H4 (cell line): ENCODE measurements around the gene FUT1. TPM values are rescaled to one million over a fixed set of nuclear protein-coding genes. Genes with fewer than 3 reads are reported as not detected.
A peak's percentile ranks its signal among the peaks of the same experiment; 100 is the strongest.
"Not testable (repeated sequence)": the region's sequence is repeated elsewhere in the genome, so short reads cannot be mapped to it uniquely, and the experiment has no call there.

Experiments
- DNase-seq: peaks from one replicate; pipeline ENCODE4 v3.0.0-alpha.2; 2015; ENCODE audit warnings: low spot score
- total RNA-seq: library from RNA; depleted of rRNA; stranded (reverse); fragments of >200 nt; shearing (Covaris generic); gene quantifications from 2 replicates; pipeline ENCODE4 v1.2.3, GENCODE V29; 2014; rRNA removed

FUT1 gene
- total RNA-seq, 1 experiment from 2014 or later: 0.25 TPM

GRCh38 chr19:48718106-48718505 is 34.3 kb downstream of the FUT1 start:
- not testable (repeated sequence) for DNase-seq

- DNase-seq: peak; percentile 46
Observed at GRCh38 chr19:48716562-48717291, 35.7 kb downstream of the FUT1 start.

- no peak for DNase-seq
Observed at GRCh38 chr19:48715681-48716171, 36.7 kb downstream of the FUT1 start.

- DNase-seq: no peak
Observed at GRCh38 chr19:48714759-48715675, 37.4 kb downstream of the FUT1 start.

GRCh38 chr19:48713864-48714755 is 38.3 kb downstream of the FUT1 start:
- peak; percentile 100 for DNase-seq

GRCh38 chr19:48713041-48713863 is 39.2 kb downstream of the FUT1 start:
- no peak for DNase-seq

- no peak for DNase-seq
Observed at GRCh38 chr19:48711106-48711662, 41.3 kb downstream of the FUT1 start.

- no peak for DNase-seq
Observed at GRCh38 chr19:48708471-48708870, 44.0 kb downstream of the FUT1 start.

- no peak for DNase-seq
Observed at GRCh38 chr19:48705431-48705830, 47.0 kb downstream of the FUT1 start.

GRCh38 chr19:48703316-48703715 is 49.1 kb downstream of the FUT1 start:
- no peak for DNase-seq

- no peak for DNase-seq
Observed at GRCh38 chr19:48702701-48703100, 49.7 kb downstream of the FUT1 start.

GRCh38 chr19:48698046-48698445 is 54.4 kb downstream of the FUT1 start:
- peak; percentile 92 for DNase-seq

Other genes starting within 250 kb of the FUT1 start
- 0.43 TPM in 1 of 2 replicates, not detected in the other for gene LMTK3, start 240.8 kb downstream of the FUT1 start, total RNA-seq
- gene SULT2B1, start 200.5 kb downstream of the FUT1 start, total RNA-seq: 0.23 TPM in 1 of 2 replicates, not detected in the other
- gene SPACA4, start 145.9 kb downstream of the FUT1 start, total RNA-seq: not detected in 2 replicates
- gene FAM83E, start 137.6 kb downstream of the FUT1 start, total RNA-seq: 0.06 and 1.6 TPM in 2 replicates
- 1,978 and 2,048 TPM in 2 replicates for gene RPL18, start 133.5 kb downstream of the FUT1 start, total RNA-seq
- 6.5 and 9.0 TPM in 2 replicates for gene SPHK2, start 133.1 kb downstream of the FUT1 start, total RNA-seq
- gene DBP, start 115.3 kb downstream of the FUT1 start, total RNA-seq: 14.0 and 34.2 TPM in 2 replicates
- 2.2 and 8.3 TPM in 2 replicates for gene CA11, start 106.5 kb downstream of the FUT1 start, total RNA-seq
- 0.58 TPM in 1 of 2 replicates, not detected in the other for gene NTN5, start 79.6 kb downstream of the FUT1 start, total RNA-seq
- not detected in 2 replicates for gene FUT2, start 56.7 kb downstream of the FUT1 start, total RNA-seq
- 0.31 and 0.51 TPM in 2 replicates for gene MAMSTR, start 32.9 kb downstream of the FUT1 start, total RNA-seq
- 0.14 TPM in 1 of 2 replicates, not detected in the other for gene RASIP1, start 12.0 kb downstream of the FUT1 start, total RNA-seq
- gene IZUMO1, start 5.7 kb downstream of the FUT1 start, total RNA-seq: not detected in 2 replicates
- not detected in 2 replicates for gene FGF21, start 2.9 kb upstream of the FUT1 start, total RNA-seq
- 45.4 and 47.3 TPM in 2 replicates for gene BCAT2, start 58.4 kb upstream of the FUT1 start, total RNA-seq
- not detected in 2 replicates for gene HSD17B14, start 83.8 kb upstream of the FUT1 start, total RNA-seq
- 2.9 and 5.4 TPM in 2 replicates for gene PLEKHA4, start 116.0 kb upstream of the FUT1 start, total RNA-seq
- gene PPP1R15A, start 119.8 kb upstream of the FUT1 start, total RNA-seq: 15.8 and 16.1 TPM in 2 replicates
- gene TULP2, start 146.1 kb upstream of the FUT1 start, total RNA-seq: not detected in 2 replicates
- 199 and 224 TPM in 2 replicates for gene NUCB1, start 147.7 kb upstream of the FUT1 start, total RNA-seq
- gene DHDH, start 181.1 kb upstream of the FUT1 start, total RNA-seq: 0.27 TPM in 1 of 2 replicates, not detected in the other
- gene BAX, start 202.2 kb upstream of the FUT1 start, total RNA-seq: 132 and 135 TPM in 2 replicates
- gene FTL, start 212.7 kb upstream of the FUT1 start, total RNA-seq: 22,782 and 25,960 TPM in 2 replicates
- 31.7 and 31.9 TPM in 2 replicates for gene GYS1, start 240.7 kb upstream of the FUT1 start, total RNA-seq
- 353 and 374 TPM in 2 replicates for gene RUVBL2, start 241.2 kb upstream of the FUT1 start, total RNA-seq